Measurements from ENCODE around the gene OXT. TPM values are rescaled to one million over a fixed set of nuclear protein-coding genes. Genes with fewer than 3 reads are reported as not detected.
"Not testable (repeated sequence)": the region's sequence is repeated elsewhere in the genome, so short reads cannot be mapped to it uniquely, and the experiment has no call there.

Gene OXT
- total RNA-seq, 1 donor = 1.6 TPM

DNA sequence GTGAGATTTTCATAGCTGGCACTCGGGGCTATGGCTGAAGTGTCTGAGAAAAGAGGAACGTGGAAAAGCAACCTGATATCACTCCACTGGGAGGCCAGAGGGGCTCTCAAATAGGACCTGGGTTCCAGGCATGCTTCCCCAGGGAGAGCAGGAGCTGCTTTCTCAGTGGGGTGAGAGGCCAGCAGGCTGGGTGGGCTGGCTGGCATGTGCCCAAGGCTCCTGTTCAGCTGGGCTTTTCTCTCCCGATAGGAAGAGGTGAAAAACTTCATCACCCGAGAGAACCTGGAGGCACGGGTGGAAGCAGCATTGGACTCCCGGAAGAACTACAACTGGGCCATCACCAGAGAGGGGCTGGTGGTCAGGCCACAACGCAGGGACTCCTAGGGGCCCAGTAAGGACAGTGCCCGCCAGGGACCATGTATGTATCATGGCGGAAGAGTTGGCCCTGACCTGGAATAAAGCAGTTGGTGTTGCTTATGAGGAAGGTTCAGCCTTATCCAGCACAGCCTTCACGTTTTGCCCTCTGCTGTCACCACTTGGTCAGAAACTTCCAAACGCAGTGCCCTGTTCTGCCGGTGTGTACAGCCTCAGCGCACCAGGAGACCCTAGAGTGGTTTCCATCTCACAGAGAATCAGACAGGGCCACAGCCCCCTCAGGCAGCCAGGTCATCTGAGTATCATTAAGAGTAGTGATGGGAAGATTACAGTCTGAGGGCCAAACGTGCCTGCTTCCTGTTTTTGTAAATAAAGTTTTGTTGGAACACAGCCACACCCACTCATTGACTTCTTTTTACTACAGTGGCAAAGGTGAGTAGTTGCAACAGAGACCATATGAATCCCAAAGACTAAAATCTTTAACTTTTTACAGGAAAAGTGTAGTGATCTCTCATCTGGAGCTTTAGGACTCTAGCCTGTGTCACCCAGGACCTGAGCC lies 23.7 kb upstream of the OXT start:
- DNase-seq (ENCODE audit: low read depth in 2 of 3, low spot score in 2 of 3) = peak in 1 of 3 donors; percentile 48

DNA sequence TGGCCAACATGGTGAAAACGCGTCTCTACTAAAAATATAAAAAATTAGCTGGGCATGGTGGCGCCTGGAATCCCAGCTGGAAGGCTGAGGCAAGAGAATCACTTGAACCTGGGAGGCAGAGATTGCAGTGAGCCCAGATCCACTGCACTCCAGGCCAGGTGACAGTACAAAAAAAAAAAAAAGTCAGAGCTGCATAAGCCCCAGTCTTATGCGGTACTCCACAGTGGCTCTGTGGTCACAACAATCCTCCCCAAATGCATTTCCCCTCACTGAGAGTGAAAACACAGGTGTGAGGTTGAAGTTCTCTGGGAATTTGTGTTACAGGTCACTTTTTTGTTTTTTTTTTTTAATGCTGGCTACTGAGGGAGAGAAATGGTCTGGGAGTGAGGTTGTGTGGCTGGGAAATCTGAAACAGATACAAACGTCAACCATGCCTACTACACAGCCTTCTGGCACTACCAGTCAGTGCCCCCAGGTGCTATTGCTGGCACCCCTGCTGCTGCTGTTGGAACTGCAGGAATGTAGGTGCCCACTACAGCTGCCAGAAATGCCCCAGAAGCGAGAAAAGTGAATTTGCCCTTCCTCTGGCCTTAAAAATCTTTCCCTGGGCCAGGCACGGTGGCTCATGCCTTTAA lies 19.9 kb upstream of the OXT start:
- DNase-seq (ENCODE audit: low read depth in 2 of 3, low spot score in 2 of 3) = peak in 1 of 3 donors; percentile 33

DNA sequence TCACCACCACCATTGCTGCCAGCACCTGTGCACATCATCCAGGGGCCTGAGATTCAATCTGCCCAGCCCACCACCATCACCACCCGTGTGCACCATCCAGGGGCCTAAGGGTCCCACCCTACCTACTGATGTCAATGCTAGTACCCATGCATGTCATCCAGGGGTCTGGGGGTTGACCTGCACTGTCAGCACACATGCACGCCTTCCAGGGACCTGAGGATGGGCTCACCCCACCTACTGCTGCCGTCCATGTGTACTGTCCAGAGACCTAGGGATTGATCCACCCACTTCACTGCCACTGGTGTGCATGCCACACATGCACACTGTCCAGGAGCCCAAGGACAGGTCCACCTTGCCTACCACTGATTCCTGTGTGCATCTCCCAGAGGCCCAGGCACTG lies 11.9 kb upstream of the OXT start:
- DNase-seq (ENCODE audit: low read depth in 2 of 3, low spot score in 2 of 3) = no peak

DNA sequence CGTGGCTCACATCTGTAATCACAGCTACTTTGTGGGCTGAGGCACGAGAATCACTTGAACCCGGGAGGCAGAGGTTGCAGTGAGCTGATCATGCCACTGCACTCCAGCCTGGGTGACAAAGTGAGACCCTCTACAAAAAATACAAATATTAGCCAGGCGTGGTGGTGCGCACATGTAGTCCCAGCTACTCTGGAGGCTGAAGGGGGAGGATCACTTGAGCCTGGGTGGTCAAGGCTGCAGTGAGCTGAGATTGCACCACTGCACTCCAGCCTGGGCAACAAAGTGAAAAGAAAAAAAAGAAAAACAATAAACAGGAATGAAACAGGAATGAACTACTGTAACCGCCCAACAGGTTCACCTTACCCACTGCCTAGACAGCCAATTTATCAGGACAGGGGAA lies 7.3 kb upstream of the OXT start:
- DNase-seq (ENCODE audit: low read depth in 2 of 3, low spot score in 2 of 3) = not testable (repeated sequence)

DNA sequence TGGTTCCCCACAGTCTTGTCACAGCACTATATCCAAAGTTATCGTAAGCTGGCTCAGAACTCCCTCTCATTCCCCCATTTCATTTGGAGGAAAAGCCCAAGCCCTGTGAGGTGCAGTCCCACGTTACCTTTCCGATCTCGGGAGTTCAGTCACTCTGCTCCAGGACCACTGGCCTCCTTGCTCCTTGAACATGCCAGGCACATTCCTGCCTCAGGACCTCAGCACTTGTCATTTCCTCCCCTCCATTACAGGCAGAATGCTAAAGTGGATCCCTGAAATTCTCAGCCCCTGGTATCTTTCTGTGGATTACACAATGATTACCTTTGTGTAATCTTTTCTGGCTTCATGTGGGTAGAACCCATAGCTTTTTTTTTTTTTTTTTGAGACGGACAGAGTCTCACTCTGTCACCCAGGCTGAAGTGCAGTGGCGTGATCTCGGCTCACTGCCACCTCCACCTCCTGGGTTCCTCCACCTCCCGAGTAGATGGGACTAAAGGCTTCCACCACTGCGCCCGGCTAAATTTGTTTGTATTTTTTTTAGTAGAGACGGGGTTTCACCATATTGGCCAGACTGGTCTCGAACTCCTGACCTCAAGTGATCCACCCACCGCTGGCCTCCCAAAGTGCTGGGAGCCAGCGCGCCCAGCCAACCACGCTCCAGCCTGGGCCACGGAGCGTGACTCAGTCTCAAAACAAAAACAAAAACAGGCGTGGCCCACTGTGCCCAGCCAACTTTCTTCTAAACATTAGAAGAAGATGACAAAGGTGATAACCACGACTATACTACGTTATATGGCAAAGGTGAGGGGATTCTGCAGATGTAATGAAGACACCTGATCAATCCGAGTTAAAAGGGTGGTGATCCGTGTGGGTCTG lies 4.0 kb upstream of the OXT start:
- no peak for DNase-seq (ENCODE audit: low read depth in 2 of 3, low spot score in 2 of 3)

DNA sequence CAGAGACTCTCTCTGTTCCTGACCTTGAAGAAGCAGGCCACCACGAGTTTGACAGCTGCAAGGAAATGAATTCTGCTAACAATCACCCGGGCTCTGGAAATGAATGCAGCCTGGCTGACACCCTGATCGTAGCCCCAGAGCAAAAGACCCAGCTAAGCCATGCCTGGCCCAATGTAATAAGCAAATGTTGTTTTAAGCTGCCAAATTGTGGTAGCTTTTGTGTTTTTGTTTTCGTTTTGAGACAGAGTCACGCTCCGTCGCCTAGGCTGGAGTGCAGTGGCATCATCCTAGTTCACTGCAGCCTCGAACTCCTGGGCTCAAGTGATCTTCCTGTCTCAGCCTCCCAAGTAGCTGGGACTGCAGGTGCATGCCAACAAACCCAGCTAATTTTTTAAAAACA lies 3.3 kb upstream of the OXT start:
- DNase-seq (ENCODE audit: low read depth in 2 of 3, low spot score in 2 of 3) = no peak

DNA sequence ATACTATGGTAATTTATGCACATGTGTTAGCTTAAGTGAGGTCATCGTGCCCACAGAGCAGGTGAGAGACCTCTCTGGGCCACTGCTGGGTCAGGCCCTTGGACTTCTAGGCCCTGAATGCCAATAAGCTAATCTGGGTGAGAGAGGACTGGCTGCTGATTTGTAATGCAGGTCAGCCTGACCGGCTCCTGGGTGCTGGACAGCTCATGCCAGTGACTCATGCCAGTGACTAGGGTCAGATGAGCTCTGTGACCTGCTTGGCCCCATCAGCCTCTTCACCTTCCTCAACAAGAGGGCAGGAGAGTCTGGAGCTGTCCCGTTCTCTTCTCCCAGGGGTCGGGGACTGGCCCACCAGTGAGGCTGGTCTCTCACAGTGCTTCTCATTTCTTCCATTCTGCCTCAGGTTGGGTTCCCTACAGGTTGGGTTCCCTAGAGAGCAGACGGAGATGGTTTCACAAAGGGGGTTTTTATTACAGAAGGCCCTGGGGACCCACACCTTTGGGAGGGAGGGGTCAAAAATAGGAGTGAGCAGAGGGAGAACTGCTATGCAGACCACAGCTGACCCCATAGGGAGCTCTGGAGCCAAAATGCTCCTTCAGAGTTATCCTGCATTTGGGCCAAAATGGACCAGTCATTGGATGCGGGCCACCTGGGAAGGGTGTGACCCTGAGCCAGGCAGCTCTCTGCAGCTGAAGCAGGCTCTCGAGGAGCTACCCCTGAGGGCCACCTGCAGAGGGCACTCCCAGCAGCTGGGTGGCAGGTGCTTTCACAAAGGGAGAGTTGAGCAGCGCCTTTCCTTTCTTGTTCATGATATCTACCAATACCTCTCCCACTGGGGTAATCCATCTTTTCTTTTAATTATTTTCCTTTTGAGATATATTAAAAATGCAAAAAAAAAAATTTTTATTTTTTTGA lies 2.2 kb upstream of the OXT start:
- peak in 1 of 3 donors; percentile 68 for DNase-seq (ENCODE audit: low read depth in 2 of 3, low spot score in 2 of 3)

DNA sequence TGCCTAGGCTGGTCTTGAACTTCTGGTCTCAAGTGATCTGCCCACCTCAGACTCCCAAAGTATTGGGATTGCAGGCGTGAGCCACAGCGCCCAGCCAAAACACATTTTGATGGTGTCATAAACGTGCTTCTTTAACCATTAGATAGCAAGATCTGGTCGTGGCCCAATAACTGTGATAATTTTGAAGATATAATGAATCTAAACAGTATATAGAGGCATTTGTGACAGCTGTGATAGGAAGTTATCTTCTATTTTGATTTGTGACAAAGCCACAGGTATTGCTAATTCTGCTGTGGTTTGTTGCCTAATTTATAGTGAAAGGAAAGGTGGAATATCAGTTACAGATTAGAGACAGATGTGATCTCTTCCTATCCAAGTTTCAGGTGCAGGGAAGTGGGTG lies 695 bp upstream of the OXT start:
- DNase-seq (ENCODE audit: low read depth in 2 of 3, low spot score in 2 of 3) = no peak

DNA sequence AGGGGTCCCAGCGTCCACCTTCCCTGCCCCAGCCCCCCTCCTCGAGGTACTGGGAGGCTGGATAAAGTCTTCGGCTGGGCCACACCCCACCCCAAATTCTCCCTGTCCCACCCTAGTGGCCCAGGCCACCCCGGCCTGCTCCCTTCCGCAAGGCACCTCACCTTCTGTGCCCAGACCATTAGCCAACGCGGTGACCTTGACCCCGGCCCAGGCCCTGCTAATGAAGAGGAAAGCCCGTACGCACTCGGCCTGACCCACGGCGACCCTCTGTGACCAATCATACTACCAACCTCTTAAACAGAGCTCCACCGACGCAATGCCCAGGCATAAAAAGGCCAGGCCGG lies 182 bp upstream of the OXT start:
- no peak for DNase-seq (ENCODE audit: low read depth in 2 of 3, low spot score in 2 of 3)

DNA sequence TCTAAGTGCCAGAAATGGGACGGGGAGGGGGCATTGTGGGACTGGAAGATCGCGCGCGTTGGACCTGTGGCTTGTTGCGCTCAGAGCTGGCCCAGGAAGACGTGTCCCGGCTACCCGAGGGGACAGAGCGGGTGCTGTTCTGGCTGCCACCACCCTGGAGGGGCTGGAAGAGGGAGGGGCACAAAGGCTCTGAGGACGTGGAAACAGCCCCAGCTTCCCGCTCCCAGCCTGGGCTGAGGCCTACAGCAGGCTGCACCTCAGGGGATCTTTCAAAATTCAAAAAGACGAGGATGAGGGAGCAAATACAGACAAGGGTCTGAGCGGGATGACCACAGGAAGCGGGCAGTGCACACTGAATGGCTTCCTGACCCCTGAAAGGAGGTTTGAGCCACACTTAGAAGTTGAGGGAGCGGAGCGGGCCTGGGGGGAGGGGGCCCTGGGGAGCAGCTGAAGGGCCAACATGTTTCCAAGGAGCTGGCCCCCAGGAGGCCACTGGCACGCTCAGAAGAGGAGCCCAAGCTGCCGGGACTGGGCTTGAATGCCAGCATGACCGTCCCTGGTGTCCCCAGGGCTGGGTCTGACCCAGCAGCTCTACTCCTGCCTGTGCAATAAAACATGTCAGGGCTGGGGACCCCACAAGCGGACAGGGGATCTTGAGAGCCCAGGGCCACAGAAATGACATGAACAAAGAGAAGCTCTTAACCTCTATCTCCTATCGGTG lies 1.3 kb downstream of the OXT start:
- no peak for DNase-seq (ENCODE audit: low read depth in 2 of 3, low spot score in 2 of 3)

DNA sequence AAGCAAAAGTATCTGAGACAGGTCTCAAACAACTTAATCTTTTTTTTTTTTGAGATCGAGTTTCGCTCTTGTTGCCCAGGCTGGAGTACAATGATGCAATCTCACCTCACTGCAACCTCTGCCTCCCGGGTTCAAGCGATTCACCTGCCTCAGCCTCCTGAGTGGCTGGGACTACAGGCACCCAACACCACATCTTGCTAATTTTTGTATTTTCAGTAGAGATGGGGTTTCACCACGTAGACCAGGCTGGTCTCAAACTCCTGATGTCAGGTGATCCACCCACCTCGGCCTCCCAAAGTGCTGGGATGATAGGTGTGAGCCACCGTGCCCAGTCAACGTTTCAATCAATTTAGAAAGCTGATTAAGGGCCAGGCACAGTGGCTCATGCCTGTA lies 1.8 kb downstream of the OXT start:
- not testable (repeated sequence) for DNase-seq (ENCODE audit: low read depth in 2 of 3, low spot score in 2 of 3)

DNA sequence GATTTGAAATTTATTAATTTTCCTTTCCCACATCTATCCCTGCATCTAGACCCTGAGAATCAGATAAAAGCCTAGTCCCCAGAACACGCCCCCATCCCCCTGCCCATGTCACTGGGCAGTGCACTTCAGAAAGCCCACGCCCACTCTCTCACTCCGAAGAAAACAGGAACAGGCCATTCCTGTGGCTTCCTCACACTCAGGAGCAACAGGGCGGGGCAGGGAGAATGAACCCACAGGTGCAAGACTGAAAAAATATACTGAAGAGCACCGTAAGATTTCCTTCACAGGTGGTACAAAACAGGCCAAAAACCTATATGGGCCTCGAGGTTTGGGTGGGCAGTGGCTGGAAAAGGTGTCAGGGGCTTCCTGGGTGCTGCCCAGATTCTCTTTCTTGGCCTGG lies 3.4 kb downstream of the OXT start:
- no peak for DNase-seq (ENCODE audit: low read depth in 2 of 3, low spot score in 2 of 3)

DNA sequence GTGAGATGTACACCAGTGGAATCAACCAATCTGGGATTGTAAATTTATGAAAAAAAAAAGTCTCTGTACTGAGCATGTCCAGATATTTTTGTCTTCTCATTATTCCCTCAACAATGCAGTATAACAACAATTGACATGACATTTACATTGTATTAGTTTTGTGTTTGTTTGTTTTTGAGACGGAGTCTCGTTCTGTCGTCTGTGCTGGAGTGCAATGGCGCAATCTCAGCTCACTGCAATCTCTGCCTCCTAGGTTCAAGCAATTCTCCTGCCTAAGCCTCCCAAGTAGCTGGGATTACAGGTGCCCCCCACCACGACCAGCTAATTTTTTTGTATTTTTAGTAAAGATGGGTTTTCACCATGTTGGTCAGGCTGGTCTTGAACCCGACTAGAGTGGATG lies 3.9 kb downstream of the OXT start:
- not testable (repeated sequence) for DNase-seq (ENCODE audit: low read depth in 2 of 3, low spot score in 2 of 3)

DNA sequence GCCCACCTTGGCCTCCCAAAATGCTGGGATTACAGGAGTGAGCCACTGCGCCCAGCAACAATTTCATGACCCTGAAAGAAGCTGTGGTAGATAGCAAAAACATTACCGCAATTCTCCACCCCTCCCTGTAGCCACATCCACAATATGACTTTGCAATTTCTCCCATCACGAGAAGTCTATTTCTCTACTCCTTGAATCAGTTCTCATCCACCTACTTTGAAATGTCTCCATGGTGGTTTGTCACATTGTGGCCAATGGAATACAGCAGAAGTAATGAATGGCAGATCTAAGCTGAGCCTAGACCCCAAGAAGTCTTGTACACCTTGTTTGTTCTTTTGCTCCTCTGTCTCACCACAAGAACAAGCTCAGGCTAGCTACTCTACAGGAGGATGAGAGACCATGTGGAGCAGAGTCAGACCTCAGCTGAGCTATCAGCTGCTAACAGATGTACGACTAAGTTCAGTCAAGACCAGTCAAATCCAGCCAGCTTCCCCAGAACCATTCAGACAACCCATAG lies 6.3 kb downstream of the OXT start:
- DNase-seq (ENCODE audit: low read depth in 2 of 3, low spot score in 2 of 3) = peak in 2 of 3 donors; percentile 76 to 85

DNA sequence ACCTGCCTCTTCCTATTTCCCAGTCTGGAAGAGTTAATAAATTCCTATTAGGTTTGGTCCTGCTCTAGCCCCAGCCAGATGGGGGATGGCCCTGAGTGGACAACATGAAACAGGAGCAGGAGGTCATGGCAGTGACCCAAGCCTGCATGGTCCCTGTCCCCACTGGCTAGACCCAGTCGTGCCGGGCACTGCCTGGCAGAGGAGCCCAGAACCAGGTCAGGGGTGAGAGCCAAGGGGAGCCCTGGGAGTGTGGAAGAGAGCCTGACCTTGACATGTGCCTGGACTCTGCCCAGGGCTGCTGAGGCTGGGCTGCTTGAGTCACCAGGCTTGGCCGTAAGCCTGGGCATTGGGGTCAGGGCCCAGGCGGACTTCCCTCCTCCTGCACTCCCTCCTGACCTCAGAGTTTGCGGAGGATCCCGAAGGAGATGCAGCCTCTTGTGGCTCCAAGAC lies 9.5 kb downstream of the OXT start:
- no peak for DNase-seq (ENCODE audit: low read depth in 2 of 3, low spot score in 2 of 3)

DNA sequence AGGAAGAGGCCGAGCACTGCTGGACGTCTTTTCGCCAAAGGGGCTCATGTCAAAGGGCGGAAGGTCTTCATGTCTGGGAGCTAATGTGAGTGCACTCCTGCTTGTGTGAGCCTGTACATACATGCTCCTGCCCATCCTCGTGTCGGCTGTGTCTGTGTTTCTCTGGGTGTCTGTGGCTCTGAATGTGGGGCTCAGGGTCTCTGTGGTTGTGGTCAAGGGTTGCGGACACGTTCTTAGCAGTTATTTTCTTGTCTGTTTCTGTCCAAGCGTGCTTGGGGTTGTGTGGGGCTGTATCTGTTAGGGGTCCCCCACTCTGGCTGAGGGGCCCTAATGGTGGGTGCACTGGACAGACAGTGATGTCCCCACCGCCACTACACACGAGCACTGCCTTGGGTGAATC lies 10.2 kb downstream of the OXT start:
- DNase-seq (ENCODE audit: low read depth in 2 of 3, low spot score in 2 of 3) = no peak

DNA sequence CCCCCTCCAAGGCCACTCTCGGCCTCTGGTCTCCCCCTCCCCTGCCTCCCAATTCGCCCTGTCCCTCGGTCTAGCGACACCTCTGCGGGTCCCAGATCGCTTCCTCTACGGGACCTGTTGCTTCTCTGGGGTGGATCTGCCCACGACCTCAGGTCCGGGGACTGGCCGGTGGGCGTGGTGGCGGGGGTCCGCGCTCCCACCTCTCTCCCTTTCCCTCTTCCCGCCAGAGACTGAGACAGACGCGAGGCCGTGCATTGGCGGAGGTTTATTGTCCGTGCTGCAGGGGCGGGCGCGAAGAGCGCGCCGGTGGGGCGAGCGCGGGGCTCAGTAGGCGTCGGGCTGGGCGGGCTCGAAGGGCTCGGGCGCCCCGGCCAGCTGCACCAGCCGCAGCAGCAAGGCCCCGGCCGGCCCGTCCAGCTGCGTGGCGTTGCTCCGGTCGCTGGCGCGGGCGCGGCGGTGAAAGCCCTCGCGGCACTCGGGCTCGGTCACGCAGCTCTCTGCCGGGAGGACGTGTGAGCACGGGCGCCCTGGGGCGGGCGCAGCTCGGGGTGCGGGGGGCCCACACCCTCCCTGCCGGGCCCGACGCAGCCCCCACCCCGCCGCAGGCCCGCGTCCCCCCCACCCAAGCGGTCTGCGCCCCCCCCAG lies 11.0 kb downstream of the OXT start:
- peak in 1 of 3 donors; percentile 19 for DNase-seq (ENCODE audit: low read depth in 2 of 3, low spot score in 2 of 3)

All from hematopoietic multipotent progenitor cell (in vitro differentiated cells).